T47D (cell line): ENCODE measurements around the gene LDLRAD4.

Experiments used
- DNase-seq, 2 experiments: peaks; one replicate each; pipeline versions ENCODE4 v3.0.0 to v3.0.0-alpha.2; 2011 to 2012; ENCODE audit warnings: low read depth in 1 of 2, low spot score in 1 of 2
- JUND ChIP-seq: IDR thresholded peaks from 2 replicates; pipeline ENCODE4 v1.6.1; 2012; ENCODE audit warnings: low read depth
- in situ Hi-C: cut with HindIII; loops from 2 replicates; pipeline ENCODE4 v1.10.0; 2016; ENCODE audit warnings: low sequenced_read_pairs, low pct_unique_long_range_greater_than_20kb

Gene LDLRAD4

GRCh38 chr18:13389491-13390131 lies 171.1 kb downstream of the LDLRAD4 start:
- in situ Hi-C loops: no loop called here
- DNase-seq: no peak
- TF ChIP-seq JUND: no peak

DNA sequence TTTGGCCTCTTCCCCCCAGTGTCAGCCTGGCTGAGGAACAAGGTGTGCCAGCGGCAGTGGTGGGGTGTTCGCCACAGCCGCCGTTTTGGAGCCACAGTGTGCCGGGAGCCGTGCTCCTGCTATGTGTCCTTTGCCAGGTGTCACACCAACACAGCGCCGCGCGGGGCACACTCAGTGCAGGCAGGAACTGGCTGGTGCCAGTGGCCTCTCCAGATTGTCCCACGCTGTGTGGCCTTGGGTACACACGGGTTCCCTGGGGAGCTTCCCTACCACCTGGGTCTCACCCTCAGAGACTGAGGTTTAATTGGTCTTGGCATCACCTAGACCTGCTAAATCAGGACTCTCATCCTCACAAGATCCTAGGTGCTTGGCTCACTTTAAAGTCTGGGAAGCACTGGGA lies 171.6 kb downstream of the LDLRAD4 start:
- in situ Hi-C loops: no loop called here
- no peak for DNase-seq
- TF ChIP-seq JUND: no peak

DNA sequence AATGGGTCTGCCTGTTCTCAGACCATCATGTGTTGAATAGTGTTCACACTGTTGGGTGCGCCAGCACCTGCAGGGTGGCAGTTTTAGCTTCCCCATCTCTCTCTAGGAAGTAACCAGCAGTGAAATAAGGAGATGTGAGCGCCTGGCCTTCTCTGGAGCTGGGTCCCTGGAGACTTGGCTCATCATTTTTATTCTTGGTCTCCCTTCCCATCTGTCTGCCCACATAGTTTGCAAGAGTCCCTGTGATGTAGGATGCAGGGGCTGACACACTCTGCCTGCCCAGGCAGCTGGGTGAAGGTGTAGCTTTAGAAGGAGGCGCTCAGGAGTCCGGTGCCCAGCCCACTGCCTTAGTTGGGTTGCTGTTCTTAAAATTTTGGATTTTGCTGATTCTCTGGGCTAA lies 172.2 kb downstream of the LDLRAD4 start:
- TF ChIP-seq JUND: no peak
- DNase-seq: no peak
- in situ Hi-C loops: no loop called here

- TF ChIP-seq JUND: no peak
- in situ Hi-C loops: no loop called here
- no peak for DNase-seq
Observed at GRCh38 chr18:13392029-13392750, 173.6 kb downstream of the LDLRAD4 start.

- in situ Hi-C loops: no loop called here
- TF ChIP-seq JUND: no peak
- DNase-seq: no peak
Observed at GRCh38 chr18:13392899-13393298, 174.3 kb downstream of the LDLRAD4 start.

DNA sequence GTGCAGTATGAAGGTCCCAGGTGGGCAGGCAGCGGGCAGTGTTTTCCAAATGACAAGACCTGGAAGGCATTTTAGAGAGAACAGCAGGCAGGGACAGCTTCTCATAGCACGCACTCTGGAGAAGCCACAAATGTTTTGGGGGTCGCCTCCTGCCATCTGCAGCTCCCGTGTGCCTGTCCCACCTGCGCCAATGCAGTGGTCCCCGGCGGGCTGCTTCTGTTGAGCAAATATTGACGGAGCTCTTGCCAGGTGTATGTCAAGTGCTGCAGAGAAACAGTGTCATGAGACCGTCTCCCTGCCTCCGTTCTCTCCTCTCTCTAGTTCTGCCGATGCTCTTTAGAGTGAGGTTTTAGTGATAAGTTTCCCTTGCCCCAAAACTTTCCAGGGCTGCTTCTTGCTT lies 174.8 kb downstream of the LDLRAD4 start:
- in situ Hi-C loops: no loop called here
- DNase-seq: no peak
- TF ChIP-seq JUND: no peak

GRCh38 chr18:13394801-13395200 lies 176.2 kb downstream of the LDLRAD4 start:
- no peak for DNase-seq
- TF ChIP-seq JUND: no peak
- in situ Hi-C loops: no loop called here

GRCh38 chr18:13395577-13395976 lies 177.0 kb downstream of the LDLRAD4 start:
- in situ Hi-C loops: no loop called here
- no peak for TF ChIP-seq JUND
- DNase-seq: no peak

DNA sequence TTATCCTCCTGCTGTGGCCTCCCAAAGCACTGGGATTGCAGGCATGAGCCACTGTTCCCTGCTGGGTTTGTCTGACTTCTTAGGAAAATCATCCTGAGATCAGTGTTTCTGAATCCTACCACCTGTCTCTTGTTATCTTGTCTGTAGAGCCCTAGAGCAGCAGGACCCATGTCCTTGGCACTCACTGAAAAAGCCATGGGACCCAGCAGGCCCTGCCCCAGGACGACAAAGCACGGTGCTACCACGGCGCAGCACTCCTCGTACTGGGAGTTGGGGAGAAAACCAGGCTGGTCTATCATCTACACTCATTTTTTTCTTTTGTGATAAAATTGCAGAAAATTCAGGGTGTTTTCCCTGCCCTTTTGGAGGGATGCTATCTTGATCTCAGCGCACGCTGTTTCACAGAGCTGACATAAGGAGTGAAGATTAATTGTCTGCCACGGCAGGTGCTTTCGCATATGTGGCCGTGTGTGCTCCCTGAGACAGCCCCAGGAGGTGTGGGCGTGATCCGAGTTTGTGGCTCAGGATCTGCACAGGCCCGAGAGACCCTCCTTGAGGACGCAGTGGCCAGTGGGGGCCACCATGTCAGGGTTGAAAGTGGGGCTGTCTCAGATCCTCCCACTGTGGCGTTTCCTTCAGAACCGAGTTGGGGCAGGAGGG lies 179.1 kb downstream of the LDLRAD4 start:
- DNase-seq: no peak
- in situ Hi-C loops: no loop called here
- no peak for TF ChIP-seq JUND

- DNase-seq: no peak
- no peak for TF ChIP-seq JUND
- in situ Hi-C loops: no loop called here
Observed at GRCh38 chr18:13398631-13399030, 180.1 kb downstream of the LDLRAD4 start.

DNA sequence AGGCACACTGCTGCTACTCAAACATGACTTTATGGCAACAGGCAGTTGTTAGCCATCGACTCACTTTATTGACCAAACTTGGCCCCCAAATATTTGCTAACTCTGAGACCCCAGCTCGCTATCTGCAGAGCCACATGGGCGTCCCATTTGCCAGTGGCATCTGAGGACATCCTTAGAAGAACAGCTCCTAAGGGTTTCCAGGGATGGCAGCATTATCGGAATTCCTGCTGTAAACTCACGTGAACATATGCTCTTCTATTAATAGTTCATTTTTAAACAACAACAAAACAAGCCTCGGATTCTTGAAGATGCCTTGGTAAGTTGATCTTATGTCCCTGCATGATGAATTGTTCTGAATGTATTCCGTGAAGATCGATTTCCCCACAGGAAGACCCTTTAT lies 181.0 kb downstream of the LDLRAD4 start:
- TF ChIP-seq JUND: no peak
- no peak for DNase-seq
- in situ Hi-C loops: no loop called here

DNA sequence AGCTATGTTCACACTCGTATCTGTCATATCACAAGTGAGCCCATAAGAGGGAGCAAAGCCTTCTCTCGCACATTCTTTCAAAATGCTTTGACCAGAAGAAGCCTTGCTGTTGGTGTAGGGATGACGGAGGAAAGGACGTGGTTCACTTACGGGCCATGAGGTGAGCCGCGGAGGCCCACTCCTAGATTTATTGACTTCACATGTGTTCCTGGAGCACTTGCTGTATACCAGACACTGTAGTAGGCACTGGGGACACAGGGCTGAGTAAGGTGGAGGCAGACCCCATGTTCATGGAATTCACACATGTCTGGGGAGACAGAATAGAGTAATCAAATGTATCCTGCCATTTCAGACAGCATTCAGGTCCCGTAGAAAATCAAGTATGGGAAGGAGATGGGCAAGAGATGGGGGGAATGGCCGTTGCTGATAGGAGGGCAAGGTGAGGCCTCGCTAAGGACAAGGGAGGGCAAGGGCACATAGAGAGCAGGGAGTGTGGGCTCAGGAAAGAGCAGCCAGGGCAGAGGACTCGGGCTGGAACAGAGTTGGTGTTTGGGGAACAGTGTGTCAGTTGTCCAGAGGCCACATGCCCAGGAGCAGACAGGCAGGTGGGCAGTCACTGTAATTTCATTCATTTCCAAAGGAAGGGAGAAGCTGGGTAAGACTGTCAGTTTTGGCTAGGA lies 182.2 kb downstream of the LDLRAD4 start:
- no peak for TF ChIP-seq JUND
- in situ Hi-C loops: no loop called here
- no peak for DNase-seq

GRCh38 chr18:13401404-13401803 lies 182.8 kb downstream of the LDLRAD4 start:
- in situ Hi-C loops: no loop called here
- no peak for TF ChIP-seq JUND
- no peak for DNase-seq
